Liver (tissue), 9 donors: ENCODE data around the gene BRD4. TPM values are rescaled to one million over a fixed set of nuclear protein-coding genes. Genes with fewer than 3 reads are reported as not detected.

Experiments used
- DNase-seq: peaks from one replicate; pipeline ENCODE4 v3.0.0-alpha.2; 2017; ENCODE audit warnings: low spot score
- H3K27ac ChIP-seq, 2 donors: one replicate each; pipeline ENCODE4 v1.7.0; 2013; ENCODE audit warnings: inconsistent platforms in 2 of 2, low read length in 2 of 2, control low read depth in 1 of 2, low read depth in 1 of 2, mild to moderate bottlenecking in 1 of 2
- H3K27me3 ChIP-seq, 4 donors: one replicate each; pipeline versions ENCODE4 v1.6.1 to v1.7.0; 2013; ENCODE audit warnings: low read length in 3 of 4, inconsistent platforms in 1 of 4, mild to moderate bottlenecking in 1 of 4, moderate library complexity in 1 of 4; ENCODE audit not compliant: control insufficient read depth in 4 of 4, insufficient read depth in 4 of 4
- H3K36me3 ChIP-seq, 4 donors: one replicate each; pipeline versions ENCODE4 v1.6.1 to v1.7.0; 2013; ENCODE audit warnings: low read length in 3 of 4, mild to moderate bottlenecking in 3 of 4, low read depth in 1 of 4, moderate library complexity in 1 of 4; ENCODE audit not compliant: control insufficient read depth in 4 of 4, insufficient read depth in 3 of 4
- H3K4me1 ChIP-seq, 4 donors: one replicate each; pipeline versions ENCODE4 v1.6.1 to v1.7.0; 2013; ENCODE audit warnings: low read length in 3 of 4, mild to moderate bottlenecking in 3 of 4, moderate library complexity in 1 of 4; ENCODE audit not compliant: control insufficient read depth in 4 of 4, insufficient read depth in 4 of 4
- H3K4me3 ChIP-seq, 3 donors: one replicate each; pipeline versions ENCODE4 v1.6.1 to v1.7.0; 2013; ENCODE audit warnings: low read length in 3 of 3, control low read depth in 1 of 3, low read depth in 1 of 3, mild to moderate bottlenecking in 1 of 3
- H3K9ac ChIP-seq, 2 donors: one replicate each; pipeline ENCODE4 v1.7.0; 2013; ENCODE audit warnings: low read length in 2 of 2, mild to moderate bottlenecking in 2 of 2, moderate library complexity in 2 of 2, control low read depth in 1 of 2, low read depth in 1 of 2
- H3K9me3 ChIP-seq, 4 donors: one replicate each; pipeline versions ENCODE4 v1.6.1 to v1.7.0; 2013; ENCODE audit warnings: low read length in 3 of 4; ENCODE audit not compliant: control insufficient read depth in 4 of 4
- CTCF ChIP-seq: fragments of 150-350 bp; IDR thresholded peaks from 2 replicates; pipeline ENCODE4 v1.5.1; 2017; ENCODE audit warnings: improper control_type of control experiment, low read depth, low read length; ENCODE audit not compliant: missing input control
- EGR1 ChIP-seq, 2 donors: IDR thresholded peaks; 2 replicates each; pipeline ENCODE4 v1.6.1; 2016 to 2018; ENCODE audit warnings: antibody characterized with exemption in 2 of 2, low read depth in 2 of 2
- FOXA1 ChIP-seq: IDR thresholded peaks from 2 replicates; pipeline ENCODE4 v1.6.1; 2016; ENCODE audit warnings: antibody characterized with exemption
- FOXA2 ChIP-seq: IDR thresholded peaks from 2 replicates; pipeline ENCODE4 v1.6.1; 2016; ENCODE audit warnings: antibody characterized with exemption
- GABPA ChIP-seq, 2 donors: IDR thresholded peaks in 1 of 2; conservative IDR thresholded peaks in 1 of 2; 2 replicates each; pipeline ENCODE4 v1.6.1; 2016; ENCODE audit warnings: antibody characterized with exemption in 2 of 2, mild to moderate bottlenecking in 1 of 2, moderate library complexity in 1 of 2
- HNF4A ChIP-seq, 2 donors: conservative IDR thresholded peaks; 2 replicates each; pipeline ENCODE4 v1.6.1; 2016; ENCODE audit warnings: antibody characterized with exemption in 2 of 2, mild to moderate bottlenecking in 2 of 2
- HNF4G ChIP-seq: IDR thresholded peaks from 2 replicates; pipeline ENCODE4 v1.6.1; 2016; ENCODE audit warnings: antibody characterized with exemption
- JUND ChIP-seq, 2 donors: IDR thresholded peaks; 2 replicates each; pipeline ENCODE4 v1.6.1; 2016; ENCODE audit warnings: antibody characterized with exemption in 2 of 2
- MAX ChIP-seq: IDR thresholded peaks from 2 replicates; pipeline ENCODE4 v1.6.1; 2016; ENCODE audit warnings: antibody characterized with exemption
- NR2F2 ChIP-seq: IDR thresholded peaks from 2 replicates; pipeline ENCODE4 v1.6.1; 2016; ENCODE audit warnings: antibody characterized with exemption
- RAD21 ChIP-seq, 2 donors: IDR thresholded peaks; 2 replicates each; pipeline ENCODE4 v1.6.1; 2016; ENCODE audit warnings: antibody characterized with exemption in 2 of 2, mild to moderate bottlenecking in 2 of 2
- REST ChIP-seq: IDR thresholded peaks from 2 replicates; pipeline ENCODE4 v1.6.1; 2016; ENCODE audit warnings: antibody characterized with exemption, mild to moderate bottlenecking
- RXRA ChIP-seq, 2 donors: IDR thresholded peaks; 2 replicates each; pipeline ENCODE4 v1.6.1; 2017 to 2018; ENCODE audit warnings: antibody characterized with exemption in 2 of 2, mild to moderate bottlenecking in 1 of 2
- SP1 ChIP-seq: IDR thresholded peaks from 2 replicates; pipeline ENCODE4 v1.6.1; 2018; ENCODE audit warnings: antibody characterized with exemption, mild to moderate bottlenecking
- TAF1 ChIP-seq: conservative IDR thresholded peaks from 2 replicates; pipeline ENCODE4 v1.6.1; 2016; ENCODE audit warnings: antibody characterized with exemption, mild to moderate bottlenecking
- YY1 ChIP-seq: IDR thresholded peaks from 2 replicates; pipeline ENCODE4 v1.6.1; 2016; ENCODE audit warnings: antibody characterized with exemption, mild to moderate bottlenecking
- ZBTB33 ChIP-seq: IDR thresholded peaks from 2 replicates; pipeline ENCODE4 v1.6.1; 2016; ENCODE audit warnings: antibody characterized with exemption
- WGBS: extraction: QIAGEN DNeasy Blood & Tissue Kit; methylation state at CpG from one replicate; pipeline ENCODE4 v1.1.7; 2013; 5-methylcytosine and 5-hydroxymethylcytosine counted together
- polyA plus RNA-seq, 2 donors: library from polyadenylated mRNA; stranded (reverse) in 1 of 2; unstranded in 1 of 2; fragments of 200-250 nt in 1 of 2; fragments of >200 nt in 1 of 2; fragmentation: Nextera tagmentation in 1 of 2; extraction: Ambion mirVana in 1 of 2; gene quantifications; one replicate each; pipeline versions ENCODE4 v1.2.1 to v1.2.3, GENCODE V29; 2013 to 2015
- total RNA-seq, 2 donors: library from RNA; depleted of rRNA; stranded (reverse); fragments of >200 nt; gene quantifications; one replicate each; pipeline ENCODE4 v1.2.3, GENCODE V29; 2014
- TF ChIP-seq, protein P1 (sequence below): IDR thresholded peaks from 2 replicates; pipeline ENCODE4 v1.6.1; 2016; ENCODE audit warnings: antibody characterized with exemption
- donor health status: healthy.
- donor health status: healthy.
- donor health status: healthy.
- donor health status: healthy.
- donor health status: healthy.

The BRD4 gene
- total and polyA plus RNA-seq, 4 donors = 13.6 to 25.8 (median 20.5) TPM

GRCh38 chr19:15318241-15318691 lies 14.1 kb downstream of the BRD4 start:
- Histone ChIP-seq H3K36me3 (no peaks in the 10 kb centered on the region), H3K4me3 (no peak overlapping the region), H3K9ac (no peak overlapping the region), H3K27me3 (no peaks in the 10 kb centered on the region), H3K9me3 (no peaks in the 10 kb centered on the region), H3K27ac (peak overlapping the region in 1 of 2 donors; percentile 5), H3K4me1 (peaks cover 8 to 64% (median 47%) of the 10 kb centered on the region in 4 donors)
- 72% methylated on average over 6 of the region's 6 CpGs for WGBS
- TF ChIP-seq GABPA (IDR thresholded peaks at IDR 0.05 in 1 of 2, conservative IDR thresholded peaks at IDR 0.05 in 1 of 2) (no peak), YY1 (no peak), REST (no peak), HNF4A (conservative IDR thresholded peaks at IDR 0.05) (no peak), EGR1 (IDR thresholded peaks at IDR 0.05; ENCODE audit: low read depth in 2 of 2) (no peak), RAD21 (IDR thresholded peaks at IDR 0.05) (no peak), FOXA2 (no peak), RXRA (IDR thresholded peaks at IDR 0.05) (no peak), HNF4G (no peak), CTCF (no peak), SP1 (no peak), JUND (IDR thresholded peaks at IDR 0.05) (no peak), MAX (no peak), TAF1 (no peak), FOXA1 (no peak), NR2F2 (no peak), ZBTB33 (no peak)
- TF ChIP-seq, protein P1, sequence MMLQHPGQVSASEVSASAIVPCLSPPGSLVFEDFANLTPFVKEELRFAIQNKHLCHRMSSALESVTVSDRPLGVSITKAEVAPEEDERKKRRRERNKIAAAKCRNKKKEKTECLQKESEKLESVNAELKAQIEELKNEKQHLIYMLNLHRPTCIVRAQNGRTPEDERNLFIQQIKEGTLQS = no peak
- no peak for DNase-seq
